GM20431 (cell line): ENCODE data around the gene SERTAD3.
"Not testable (repeated sequence)": the region's sequence is repeated elsewhere in the genome, so short reads cannot be mapped to it uniquely, and the experiment has no call there.

ENCODE experiments used
- in situ Hi-C: fragments of 300-500 bp; cut with MseI, MboI; formaldehyde crosslinking; loops from one replicate; pipeline ENCODE4 v1.15.0; 2020; ENCODE audit warnings: low sequenced_read_pairs; ENCODE audit not compliant: unreplicated experiment

The SERTAD3 gene

DNA sequence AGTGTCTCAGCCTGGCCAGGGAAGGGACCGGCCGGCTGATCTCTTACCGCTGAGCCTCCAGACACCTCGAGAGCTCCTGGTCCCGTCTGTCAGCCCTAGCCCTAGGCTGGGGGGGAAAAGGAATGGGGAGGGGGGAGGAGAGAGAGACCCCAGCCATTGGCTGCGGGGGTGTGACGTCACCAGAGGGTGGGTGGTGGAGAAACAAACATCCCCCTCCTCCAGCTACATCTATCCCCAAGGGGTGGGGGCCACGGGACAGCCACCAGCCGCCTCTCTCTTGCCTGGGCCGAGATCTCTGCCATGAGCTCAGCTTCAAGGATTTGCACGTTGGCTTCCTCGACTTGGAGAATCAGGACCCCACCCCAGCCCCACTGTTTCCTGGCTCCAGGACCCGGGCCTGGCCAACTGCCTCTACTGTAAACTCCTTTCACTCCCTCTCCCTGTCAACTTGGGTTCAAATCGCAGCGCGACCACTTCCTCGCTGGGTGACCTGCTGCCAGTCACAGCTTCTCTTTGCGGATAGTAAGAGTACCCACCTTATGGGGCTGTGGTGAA is 30.8 kb downstream of the SERTAD3 start, which contains the start of gene PRX:
TSS of gene PRX (minus strand) at position 88 of the 555 bp plus-strand sequence. CDS start 5,446 bp downstream, outside the sequence.
- in situ Hi-C loops, result no loop called here

DNA sequence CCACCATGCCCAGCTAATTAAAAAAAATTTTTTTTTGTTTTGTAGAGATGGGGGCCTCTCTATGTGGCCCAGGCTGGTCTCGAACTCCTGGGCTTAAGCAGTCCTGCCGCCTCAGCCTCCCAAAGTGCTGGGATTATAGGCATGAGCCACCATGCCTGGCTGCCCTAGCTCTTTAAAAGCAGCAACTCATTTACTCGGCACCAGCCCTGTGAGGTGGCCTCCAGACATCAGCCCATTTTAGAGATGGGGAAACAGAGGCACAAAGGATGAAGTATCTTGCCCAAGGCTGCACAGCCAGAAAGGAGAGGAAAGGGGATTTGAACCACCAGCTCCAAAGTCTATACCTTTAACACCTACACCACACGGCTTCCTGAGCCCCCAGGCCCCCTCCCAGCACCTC is 31.3 kb downstream of the SERTAD3 start:
- in situ Hi-C loops, result no loop called here

GRCh38 chr19:40411958-40412499 is 32.1 kb downstream of the SERTAD3 start:
- in situ Hi-C loops, result no loop called here

DNA sequence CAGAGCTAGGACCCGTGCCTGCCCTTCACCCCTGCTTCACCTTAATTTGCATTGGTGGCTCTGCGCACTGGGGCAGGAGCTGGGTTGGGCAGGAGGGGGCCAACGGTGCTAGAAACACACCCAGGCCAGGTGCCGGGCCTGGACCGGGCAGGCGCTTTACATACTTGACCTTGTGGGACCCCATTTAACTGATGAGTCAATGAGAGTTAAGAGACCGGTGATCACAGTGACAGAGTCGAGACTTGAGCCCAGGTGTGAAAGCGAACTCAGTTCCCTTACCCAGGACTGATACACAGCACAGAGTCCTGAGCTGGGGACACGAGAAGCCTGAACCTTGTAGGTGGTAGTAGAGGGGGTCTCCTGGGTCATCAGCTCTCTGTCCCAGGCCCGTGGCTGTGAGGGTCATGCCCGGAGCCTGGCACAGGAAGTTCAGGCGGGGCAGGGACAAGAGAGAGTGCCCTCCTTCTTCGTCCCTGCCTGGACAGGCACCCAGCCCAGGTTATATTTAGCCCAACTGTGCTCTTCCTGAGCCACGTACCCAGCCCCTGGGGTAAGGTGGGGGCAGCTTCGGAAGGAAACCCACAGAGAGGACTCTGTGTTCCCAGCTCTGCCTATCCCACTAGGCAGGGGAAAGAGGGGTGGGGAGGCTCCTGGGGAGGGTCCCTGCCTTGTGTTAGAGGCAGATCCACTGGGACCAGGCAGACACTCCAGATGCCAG is 32.9 kb downstream of the SERTAD3 start:
- in situ Hi-C loops, result no loop called here

GRCh38 chr19:40410030-40410389 is 34.1 kb downstream of the SERTAD3 start:
- in situ Hi-C loops, result no loop called here

DNA sequence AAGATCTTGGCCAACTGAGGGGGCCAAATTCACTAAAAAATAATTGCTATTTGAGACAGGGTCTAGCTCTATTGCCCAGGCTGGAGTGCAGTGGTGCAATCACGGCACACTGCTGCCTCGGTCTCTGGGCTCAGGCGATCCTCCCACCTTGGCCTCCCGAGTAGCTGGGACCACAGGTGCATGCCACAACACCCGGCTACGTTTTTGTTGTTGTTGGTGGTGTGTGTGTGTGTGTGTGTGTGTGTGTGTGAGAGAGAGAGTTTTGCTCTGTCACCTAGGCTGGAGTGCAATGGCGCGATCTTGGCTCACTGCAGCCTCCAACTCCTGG is 35.6 kb downstream of the SERTAD3 start:
- in situ Hi-C loops, result not testable (repeated sequence)

GRCh38 chr19:40407714-40408597 is 36.2 kb downstream of the SERTAD3 start:
- in situ Hi-C loops, result no loop called here

GRCh38 chr19:40403262-40403984 is 40.7 kb downstream of the SERTAD3 start:
- in situ Hi-C loops, result no loop called here

GRCh38 chr19:40400559-40400958 is 43.6 kb downstream of the SERTAD3 start:
- in situ Hi-C loops, result no loop called here

DNA sequence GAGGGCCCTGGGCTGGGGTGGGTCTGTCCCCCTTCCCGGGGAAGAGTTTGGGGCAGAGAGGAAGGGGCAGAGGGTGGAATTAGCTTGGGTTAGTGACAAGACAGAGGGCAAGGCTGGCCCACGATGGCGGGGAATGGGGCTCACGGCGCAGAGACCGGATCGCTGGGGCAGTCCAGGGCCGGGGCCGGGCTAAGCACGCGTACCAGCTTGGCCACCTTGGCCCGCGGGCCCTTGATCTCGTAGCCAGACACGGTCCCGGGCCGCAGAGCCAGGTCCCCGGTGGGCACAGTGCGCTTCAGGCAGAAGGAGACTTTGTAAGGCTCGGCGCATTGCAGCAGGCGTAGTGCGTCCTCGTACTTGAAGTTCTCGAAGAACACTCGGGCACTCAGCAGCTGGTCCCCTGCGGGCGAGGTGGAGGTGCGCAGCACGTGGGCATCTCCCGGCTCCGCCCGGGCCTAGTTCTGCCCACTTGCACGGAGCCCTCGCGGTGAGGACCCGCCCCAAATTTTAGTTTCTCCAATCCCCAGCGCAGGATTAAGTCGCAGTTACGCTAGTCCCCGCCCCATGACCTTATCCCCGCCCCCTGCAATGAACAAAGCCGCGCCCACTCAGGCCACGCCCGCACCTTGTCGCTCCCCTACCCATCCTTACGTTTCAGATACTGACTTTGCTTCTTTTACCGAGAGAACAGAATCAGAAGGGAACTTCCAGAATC is 45.6 kb downstream of the SERTAD3 start:
- in situ Hi-C loops, result no loop called here

DNA sequence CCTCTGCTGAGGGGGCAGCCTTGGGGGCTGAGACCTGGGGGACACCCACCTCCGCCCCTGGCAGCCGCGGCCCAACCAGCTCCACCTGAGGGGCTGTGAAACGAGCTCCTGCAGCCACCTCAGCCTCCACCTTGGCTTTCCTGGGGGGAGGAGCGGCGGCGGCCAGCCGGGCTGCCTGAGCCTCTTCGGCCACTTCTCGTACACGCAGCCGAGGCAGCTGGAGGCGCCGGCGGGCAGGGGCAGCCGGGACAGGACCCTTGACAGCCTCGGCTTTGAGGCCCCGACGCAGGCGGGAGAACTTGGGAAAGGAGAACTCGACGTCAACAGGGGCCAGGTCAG is 46.6 kb downstream of the SERTAD3 start:
- in situ Hi-C loops, result no loop called here

GRCh38 chr19:40396886-40397567 is 47.1 kb downstream of the SERTAD3 start:
- in situ Hi-C loops, result no loop called here

GRCh38 chr19:40395956-40396355 is 48.2 kb downstream of the SERTAD3 start:
- in situ Hi-C loops, result no loop called here

DNA sequence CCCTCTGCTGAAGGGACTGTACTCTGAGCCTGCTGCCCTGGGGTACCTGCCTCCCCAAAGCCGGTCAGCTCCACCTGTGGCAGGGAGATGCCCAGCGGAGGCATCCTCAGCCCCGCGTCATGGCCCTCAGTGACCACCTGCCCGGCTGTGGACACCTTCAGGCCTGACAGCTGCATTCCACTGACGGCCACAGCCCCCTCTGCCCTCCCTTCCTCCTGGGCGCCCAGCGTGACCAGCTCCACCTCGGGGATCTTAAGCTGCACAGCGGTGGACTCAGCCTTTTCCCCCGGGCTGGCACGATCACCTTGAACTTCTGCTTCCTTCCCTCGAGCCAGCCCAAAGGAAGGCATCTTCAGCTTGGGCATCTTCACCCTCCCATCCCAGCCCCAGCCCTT is 49.3 kb downstream of the SERTAD3 start:
- in situ Hi-C loops, result no loop called here

- in situ Hi-C loops, result no loop called here
Measured at GRCh38 chr19:40393894-40394815, 50.0 kb downstream of the SERTAD3 start.

- in situ Hi-C loops, result no loop called here
Measured at GRCh38 chr19:40392894-40393517, 51.1 kb downstream of the SERTAD3 start.

DNA sequence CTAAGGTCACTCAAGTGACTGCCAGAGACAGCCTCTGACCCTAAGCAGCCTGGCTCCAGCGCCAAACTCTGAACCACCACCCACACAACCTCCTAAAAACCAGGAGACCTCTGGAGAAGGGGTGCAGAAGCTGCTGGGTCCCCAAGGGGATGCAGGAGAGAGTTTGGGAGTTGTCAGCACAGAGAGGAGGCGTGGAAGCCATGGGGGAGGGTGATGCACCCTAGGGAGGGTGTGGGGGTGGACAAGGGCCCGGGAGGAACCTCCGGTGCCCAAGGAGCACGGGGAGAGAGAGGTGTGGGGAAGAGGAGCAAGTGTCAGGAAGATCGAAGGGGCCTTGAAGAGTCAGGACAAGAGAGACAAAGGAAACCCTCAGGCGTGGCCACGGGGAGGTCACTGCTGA is 52.0 kb downstream of the SERTAD3 start:
- in situ Hi-C loops, result no loop called here
